ENCODE results near the gene ZBTB5. TPM values are rescaled to one million over a fixed set of nuclear protein-coding genes. Genes with fewer than 3 reads are reported as not detected.
A peak's percentile ranks its signal among the peaks of the same experiment; 100 is the strongest.

ZBTB5 gene
- total and polyA plus RNA-seq, 2 of the 13 experiments (the other 11 are each of a cell fraction or from before 2014, with no cell fraction given) = 12.5 to 20.5 TPM

DNA sequence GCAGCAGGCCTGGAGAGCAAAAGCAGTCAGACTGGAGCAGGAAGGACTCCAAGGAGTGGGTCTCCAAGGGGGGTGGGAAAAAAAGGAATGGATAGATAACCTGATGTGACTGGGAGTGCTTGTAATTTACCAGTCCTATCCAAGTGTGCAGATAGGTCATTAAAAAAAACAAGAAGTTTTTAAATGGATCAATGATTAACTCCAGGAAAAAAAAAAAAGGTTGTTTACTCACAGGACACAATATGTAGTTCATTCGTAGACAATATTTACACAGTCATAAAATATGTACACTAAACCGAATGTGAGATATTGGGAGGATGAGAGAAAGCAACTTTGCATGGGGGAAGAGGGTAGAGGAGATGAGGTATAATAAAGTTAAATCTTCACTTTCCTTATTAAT is 20.4 kb downstream of the ZBTB5 start:
- Histone ChIP-seq H3K79me2 (ENCODE audit: insufficient read depth, low read length) (peaks cover 43% of the 10 kb centered on the region), H3K4me2 (ENCODE audit: low read depth, low read length) (0 out of 2 replicates have a peak overlapping the region, but pooled peaks have one; percentile 39), H3K4me1 (ENCODE audit: insufficient read depth, low read length) (peaks cover 32% of the 10 kb centered on the region), H3K9me3 (ENCODE audit: low read length) (no peaks in the 10 kb centered on the region), H2AFZ (ENCODE audit: low read length) (no peak overlapping the region), H3K27ac (ENCODE audit: extremely low read length, insufficient read depth, low read length) (no peak overlapping the region), H3K9ac (ENCODE audit: insufficient read depth, low read depth, low read length) (no peak overlapping the region), H3K4me3 (replicated peaks in 1 of 3; ENCODE audit: insufficient read depth in 1 of 3, low read depth in 2 of 3, low read length in 3 of 3) (no peak overlapping the region), H3K36me3 (replicated peaks in 1 of 2; ENCODE audit: control insufficient read depth in 1 of 2, insufficient read depth in 2 of 2, low read length in 2 of 2) (peaks cover 11 to 37% of the 10 kb centered on the region in 2 experiments; a peak in 4 of 5 replicates), H4K20me1 (ENCODE audit: insufficient read depth, low read length) (peaks cover 13% of the 10 kb centered on the region), H3K27me3 (ENCODE audit: control insufficient read depth in 1 of 2, insufficient read depth in 2 of 2, low read length in 2 of 2) (no peaks in the 10 kb centered on the region)
- BruUV-seq (replicated peaks) = no TSS peak
- intact Hi-C loops (cut with micrococcal nuclease; ENCODE audit: unreplicated experiment) = no loop called here
- in situ Hi-C loops (cut with HindIII; ENCODE audit: extremely low pct_ligation_motif_present, low pct_unique_long_range_greater_than_20kb) = no loop called here
- CTCF ChIA-PET (ENCODE audit: low intra/inter-chr PET ratio, low total read pairs) = no interaction called here
- no peak for FAIRE-seq
- ATAC-seq = no peak
- POLR2A ChIA-PET = interaction anchor here (1.0 to 2.0 kb wide), 2 partner anchors 20 to 23 kb away, joined by 5 read pairs; partner anchors contain the start of genes GRHPR and ZBTB5
- no peak for DNase-seq (ENCODE audit: low spot score)
- 4% methylated on average over 2 of the region's 2 CpGs for WGBS (ENCODE audit: low lambda C conversion rate)
- TF ChIP-seq NFIB (CRISPR knock-in tag; IDR thresholded peaks at IDR 0.05; ENCODE audit: borderline replicate concordance) (no peak), CREB1 (IDR thresholded peaks at IDR 0.05) (no peak), CREB1 (CRISPR knock-in tag; IDR thresholded peaks at IDR 0.05) (no peak), ZNF362 (CRISPR knock-in tag; IDR thresholded peaks at IDR 0.05; ENCODE audit: borderline replicate concordance) (peak; percentile 79), RELA (CRISPR knock-in tag; IDR thresholded peaks at IDR 0.05) (no peak), KDM5B (CRISPR knock-in tag; IDR thresholded peaks at IDR 0.05; ENCODE audit: borderline replicate concordance) (no peak), ZNF614 (CRISPR knock-in tag; IDR thresholded peaks at IDR 0.05; ENCODE audit: borderline replicate concordance) (no peak), GATAD2A (CRISPR knock-in tag; IDR thresholded peaks at IDR 0.05) (0 out of 2 replicates have a peak, but pooled peaks have one; percentile 15), ZNF672 (CRISPR knock-in tag; IDR thresholded peaks at IDR 0.05) (no peak), SAP130 (CRISPR knock-in tag; IDR thresholded peaks at IDR 0.05; ENCODE audit: low read depth) (no peak), FOXP1 (IDR thresholded peaks at IDR 0.05) (peak; percentile 35; the same call in 1 of the 2 replicates), FOXP1 (CRISPR knock-in tag; IDR thresholded peaks at IDR 0.05) (peak; percentile 78)
- TF ChIP-seq, protein P1, sequence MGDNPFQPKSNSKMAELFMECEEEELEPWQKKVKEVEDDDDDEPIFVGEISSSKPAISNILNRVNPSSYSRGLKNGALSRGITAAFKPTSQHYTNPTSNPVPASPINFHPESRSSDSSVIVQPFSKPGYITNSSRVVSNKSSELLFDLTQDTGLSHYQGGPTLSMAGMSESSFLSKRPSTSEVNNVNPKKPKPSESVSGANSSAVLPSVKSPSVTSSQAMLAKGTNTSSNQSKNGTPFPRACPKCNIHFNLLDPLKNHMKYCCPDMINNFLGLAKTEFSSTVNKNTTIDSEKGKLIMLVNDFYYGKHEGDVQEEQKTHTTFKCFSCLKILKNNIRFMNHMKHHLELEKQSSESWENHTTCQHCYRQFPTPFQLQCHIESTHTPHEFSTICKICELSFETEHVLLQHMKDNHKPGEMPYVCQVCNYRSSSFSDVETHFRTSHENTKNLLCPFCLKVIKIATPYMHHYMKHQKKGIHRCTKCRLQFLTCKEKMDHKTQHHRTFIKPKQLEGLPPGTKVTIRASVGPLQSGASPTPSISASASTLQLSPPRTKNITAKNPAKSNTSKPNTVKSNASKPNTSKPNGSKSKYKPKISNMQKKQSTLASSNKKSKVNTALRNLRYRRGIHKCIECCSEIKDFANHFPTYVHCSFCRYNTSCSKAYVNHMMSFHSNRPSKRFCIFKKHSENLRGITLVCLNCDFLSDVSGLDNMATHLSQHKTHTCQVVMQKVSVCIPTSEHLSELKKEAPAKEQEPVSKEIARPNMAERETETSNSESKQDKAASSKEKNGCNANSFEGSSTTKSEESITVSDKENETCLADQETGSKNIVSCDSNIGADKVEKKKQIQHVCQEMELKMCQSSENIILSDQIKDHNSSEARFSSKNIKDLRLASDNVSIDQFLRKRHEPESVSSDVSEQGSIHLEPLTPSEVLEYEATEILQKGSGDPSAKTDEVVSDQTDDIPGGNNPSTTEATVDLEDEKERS (CRISPR knock-in tag; IDR thresholded peaks at IDR 0.05) = no peak
- TF ChIP-seq, protein P2, sequence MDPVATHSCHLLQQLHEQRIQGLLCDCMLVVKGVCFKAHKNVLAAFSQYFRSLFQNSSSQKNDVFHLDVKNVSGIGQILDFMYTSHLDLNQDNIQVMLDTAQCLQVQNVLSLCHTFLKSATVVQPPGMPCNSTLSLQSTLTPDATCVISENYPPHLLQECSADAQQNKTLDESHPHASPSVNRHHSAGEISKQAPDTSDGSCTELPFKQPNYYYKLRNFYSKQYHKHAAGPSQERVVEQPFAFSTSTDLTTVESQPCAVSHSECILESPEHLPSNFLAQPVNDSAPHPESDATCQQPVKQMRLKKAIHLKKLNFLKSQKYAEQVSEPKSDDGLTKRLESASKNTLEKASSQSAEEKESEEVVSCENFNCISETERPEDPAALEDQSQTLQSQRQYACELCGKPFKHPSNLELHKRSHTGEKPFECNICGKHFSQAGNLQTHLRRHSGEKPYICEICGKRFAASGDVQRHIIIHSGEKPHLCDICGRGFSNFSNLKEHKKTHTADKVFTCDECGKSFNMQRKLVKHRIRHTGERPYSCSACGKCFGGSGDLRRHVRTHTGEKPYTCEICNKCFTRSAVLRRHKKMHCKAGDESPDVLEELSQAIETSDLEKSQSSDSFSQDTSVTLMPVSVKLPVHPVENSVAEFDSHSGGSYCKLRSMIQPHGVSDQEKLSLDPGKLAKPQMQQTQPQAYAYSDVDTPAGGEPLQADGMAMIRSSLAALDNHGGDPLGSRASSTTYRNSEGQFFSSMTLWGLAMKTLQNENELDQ (CRISPR knock-in tag; IDR thresholded peaks at IDR 0.05; ENCODE audit: borderline replicate concordance) = no peak
- TF ChIP-seq, protein P3, sequence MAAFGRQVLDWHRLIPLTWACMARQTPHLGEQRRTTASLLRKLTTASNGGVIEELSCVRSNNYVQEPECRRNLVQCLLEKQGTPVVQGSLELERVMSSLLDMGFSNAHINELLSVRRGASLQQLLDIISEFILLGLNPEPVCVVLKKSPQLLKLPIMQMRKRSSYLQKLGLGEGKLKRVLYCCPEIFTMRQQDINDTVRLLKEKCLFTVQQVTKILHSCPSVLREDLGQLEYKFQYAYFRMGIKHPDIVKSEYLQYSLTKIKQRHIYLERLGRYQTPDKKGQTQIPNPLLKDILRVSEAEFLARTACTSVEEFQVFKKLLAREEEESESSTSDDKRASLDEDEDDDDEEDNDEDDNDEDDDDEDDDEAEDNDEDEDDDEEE (CRISPR knock-in tag; IDR thresholded peaks at IDR 0.05) = no peak

Measured in HepG2 (cell line).